ENCODE data around the gene CES3.

CES3 gene

DNA sequence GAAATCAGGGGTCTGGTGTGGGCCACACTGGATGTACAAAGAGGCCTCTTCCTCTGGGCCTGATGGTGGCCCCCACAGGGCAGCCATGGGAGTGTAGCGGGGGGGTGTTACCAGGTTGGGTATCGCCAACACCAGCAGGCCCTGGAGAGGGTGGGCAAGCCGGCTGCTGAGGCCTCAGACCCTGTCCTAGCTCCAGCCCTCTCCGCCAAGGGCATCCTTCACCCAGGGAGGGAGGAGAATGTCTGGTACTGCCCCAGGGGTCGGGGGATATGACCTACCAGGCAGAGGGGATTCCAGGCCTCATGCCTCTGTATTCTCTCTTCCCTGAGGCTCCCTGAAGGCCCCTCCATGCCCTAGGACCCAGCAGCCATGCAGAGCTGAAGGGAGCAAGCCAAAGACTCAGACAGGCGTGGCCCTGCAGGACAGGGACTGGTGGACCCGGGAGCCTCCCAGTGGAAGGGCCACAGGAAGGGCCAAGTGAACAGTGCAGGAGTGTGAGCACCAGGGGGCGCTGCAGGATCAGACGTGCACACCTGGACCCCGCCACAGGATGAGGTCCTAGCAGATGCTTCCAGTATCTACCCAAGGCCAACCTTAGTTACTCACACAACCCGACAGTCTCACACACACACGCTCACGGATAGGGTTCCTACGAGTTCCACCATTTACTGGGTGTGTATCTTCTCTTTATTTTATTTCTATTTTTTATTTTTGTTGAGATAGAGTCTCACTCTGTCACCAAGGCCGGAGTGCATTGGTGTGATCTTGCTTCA lies 16.5 kb downstream of the CES3 start:
- TF ChIP-seq CTCF (IDR thresholded peaks at IDR 0.05; ENCODE audit: insufficient read depth, low read depth, low read length, missing control alignments): peak; percentile 92
- DNase-seq (ENCODE audit: low read depth): peak; percentile 85
- no peak overlapping the region for H3K4me3 ChIP-seq (ENCODE audit: low read length)

DNA sequence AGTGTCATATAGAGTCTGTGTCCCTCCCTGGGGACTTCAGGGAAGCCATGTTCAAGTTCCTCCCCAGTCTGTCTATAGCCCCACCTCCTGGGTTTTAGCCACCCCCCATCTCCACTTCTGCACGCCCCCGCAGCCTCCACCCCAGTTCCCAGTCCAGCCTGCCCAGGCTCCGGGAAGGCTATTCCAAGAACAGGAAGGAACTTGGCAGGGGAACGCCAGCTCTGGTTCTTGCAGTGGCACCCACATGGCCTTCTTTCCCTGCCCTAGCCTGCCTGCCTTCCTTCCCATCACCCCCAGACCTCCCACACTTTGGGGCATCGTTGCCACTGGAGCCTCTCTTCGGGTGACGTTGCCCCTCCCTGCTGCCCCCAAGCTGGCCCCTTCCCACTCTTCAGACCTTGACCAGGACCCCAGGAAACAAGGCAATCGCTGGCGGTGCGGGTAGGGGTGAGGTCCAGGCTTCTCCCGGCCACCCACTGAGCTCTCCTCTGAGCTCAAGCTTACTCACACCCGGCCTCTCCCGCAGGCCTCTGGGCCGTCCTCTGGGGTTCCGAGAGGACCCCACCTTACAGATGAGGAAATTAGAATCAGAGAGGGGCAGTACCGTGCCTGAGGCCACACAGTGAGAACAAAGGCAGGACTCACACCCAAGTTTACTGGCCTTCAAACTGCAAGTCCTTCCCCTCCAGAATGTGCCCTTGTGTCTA lies 18.1 kb downstream of the CES3 start:
- TF ChIP-seq CTCF (IDR thresholded peaks at IDR 0.05; ENCODE audit: insufficient read depth, low read depth, low read length, missing control alignments): no peak
- no peak overlapping the region for H3K4me3 ChIP-seq (ENCODE audit: low read length)
- peak; percentile 39 for DNase-seq (ENCODE audit: low read depth)

- no peak for TF ChIP-seq CTCF (IDR thresholded peaks at IDR 0.05; ENCODE audit: insufficient read depth, low read depth, low read length, missing control alignments)
- H3K4me3 ChIP-seq (ENCODE audit: low read length): no peak overlapping the region
- DNase-seq (ENCODE audit: low read depth): no peak
These were observed 22.0 kb downstream of the CES3 start for GRCh38 chr16:66983033-66983432.

- TF ChIP-seq CTCF (IDR thresholded peaks at IDR 0.05; ENCODE audit: insufficient read depth, low read depth, low read length, missing control alignments): no peak
These were observed 23.8 kb downstream of the CES3 start for GRCh38 chr16:66984892-66985311.

GRCh38 chr16:66986559-66986958 lies 25.5 kb downstream of the CES3 start:
- TF ChIP-seq CTCF (IDR thresholded peaks at IDR 0.05; ENCODE audit: insufficient read depth, low read depth, low read length, missing control alignments): no peak
- no peak overlapping the region for H3K4me3 ChIP-seq (ENCODE audit: low read length)
- no peak for DNase-seq (ENCODE audit: low read depth)

More at GRCh38 chr16:66984892-66985311, 23.8 kb downstream of the CES3 start:
- DNase-seq (ENCODE audit: low read depth): no peak
- no peak overlapping the region for H3K4me3 ChIP-seq (ENCODE audit: low read length)

GRCh38 chr16:66988197-66988788 lies 27.2 kb downstream of the CES3 start, which contains the start of gene CES4A:
TSS of gene CES4A (plus strand) at chr16:66988589. CDS start at chr16:66988773, 184 bp downstream.
- H3K4me3 ChIP-seq (ENCODE audit: low read length): no peak within 1 kb of the TSS
- no peak for TF ChIP-seq CTCF (IDR thresholded peaks at IDR 0.05; ENCODE audit: insufficient read depth, low read depth, low read length, missing control alignments)
- DNase-seq (ENCODE audit: low read depth): peak; percentile 84
